ENCODE results near the gene ST6GALNAC3.

DNA sequence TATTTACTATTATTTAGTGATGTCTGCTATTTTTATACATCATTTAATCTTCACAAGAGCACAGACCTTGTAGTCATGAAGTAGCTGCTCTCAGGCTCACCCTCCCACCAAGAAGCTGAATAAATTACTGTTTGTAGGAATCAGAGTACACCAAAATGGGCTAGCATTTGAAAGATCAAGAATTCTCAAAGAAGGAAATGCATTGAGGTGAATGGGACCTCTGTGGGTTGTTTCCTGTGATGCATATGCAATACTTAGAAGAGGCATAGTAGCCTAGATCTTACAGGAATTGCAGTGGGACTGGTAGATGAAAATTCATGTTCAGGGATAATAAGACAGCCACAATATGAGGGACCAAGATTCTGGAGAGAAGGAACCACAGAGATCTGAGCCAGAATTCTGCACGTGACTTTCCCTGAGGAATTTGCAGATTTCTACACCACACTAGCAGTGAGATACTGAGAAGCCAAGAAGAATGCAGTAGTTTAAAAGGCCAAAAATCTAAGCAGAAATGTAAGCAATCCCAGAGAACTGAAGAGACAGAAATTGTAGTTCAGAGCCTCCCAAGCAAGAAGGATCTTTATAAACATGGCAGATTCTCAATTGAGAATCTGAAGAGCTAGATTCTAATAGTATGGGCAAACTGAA, 307.0 kb downstream of the ST6GALNAC3 start:
- TF ChIP-seq CTCF (conservative IDR thresholded peaks at IDR 0.05; ENCODE audit: low read length) (no peak), EZH2phosphoT487 (IDR thresholded peaks at IDR 0.05; ENCODE audit: borderline replicate concordance, low read depth, low read length) (no peak)

All from OCI-LY7 (cell line).